NCI-H524 treated with DMSO at 0.1 percent for 48 hours (cell line): ENCODE measurements around the gene PHTF2.
A peak's percentile ranks its signal among the peaks of the same experiment; 100 is the strongest.

Experiments
- DNase-seq: peaks from one replicate; lab custom pipeline; 2025; lab: John Stamatoyannopoulos, UW

Gene PHTF2

DNA sequence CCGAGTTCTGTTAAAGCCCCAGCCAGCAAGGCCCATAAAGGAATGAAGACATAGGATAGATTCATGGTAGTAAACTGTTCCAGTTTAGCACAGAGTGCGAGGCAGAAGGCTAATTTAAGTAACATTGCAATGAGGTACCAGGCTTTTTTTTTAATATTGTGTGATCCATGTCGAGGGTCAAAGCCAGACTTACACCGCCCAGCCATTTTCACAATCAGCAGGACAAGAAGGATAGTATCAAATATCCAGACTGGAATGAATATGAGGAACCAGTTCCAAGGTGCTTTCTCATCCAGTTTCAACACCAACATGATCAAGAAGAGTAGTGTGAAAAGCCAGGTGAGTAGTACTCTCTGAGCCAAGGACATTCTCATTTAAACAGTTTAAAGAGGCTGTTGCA lies 4.6 kb upstream of the PHTF2 start:
- no peak for DNase-seq

DNA sequence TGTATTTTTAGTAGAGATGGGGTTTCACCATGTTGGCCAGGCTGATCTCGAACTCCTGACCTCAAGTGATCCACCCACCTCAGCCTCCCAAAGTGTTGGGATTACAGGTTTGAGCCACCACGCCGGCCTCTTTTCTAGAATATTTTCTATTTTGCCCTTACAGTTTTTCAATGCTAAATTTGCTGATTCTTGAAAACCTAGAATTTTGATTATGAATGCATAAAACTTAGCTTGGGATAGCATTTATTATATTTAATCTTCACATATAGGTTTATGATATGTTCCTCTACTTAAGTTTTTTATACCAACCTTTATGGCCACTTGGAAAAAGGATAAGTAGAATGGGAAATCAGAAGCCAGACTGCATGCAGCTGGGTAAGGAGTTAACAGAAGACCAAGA lies 2.5 kb upstream of the PHTF2 start:
- no peak for DNase-seq

DNA sequence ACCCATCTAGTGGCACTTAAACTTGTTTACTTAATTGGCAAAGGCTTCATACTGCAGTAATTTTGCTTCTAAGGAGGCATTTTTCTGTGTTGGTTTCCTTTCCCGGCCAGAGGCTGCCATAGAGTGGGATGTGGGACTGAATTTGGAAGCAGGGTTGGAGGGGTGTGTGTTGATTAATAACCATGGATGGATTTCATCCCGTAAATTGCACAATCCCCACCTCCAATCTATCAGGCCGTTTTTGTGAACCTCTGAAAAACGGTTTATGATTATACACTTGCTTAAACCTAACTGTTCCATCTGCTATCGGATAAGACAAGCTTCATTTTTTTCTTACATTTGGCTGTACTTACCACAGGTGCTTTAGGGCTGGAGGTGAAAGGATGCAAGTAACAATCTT lies 1.6 kb upstream of the PHTF2 start:
- DNase-seq = no peak

DNA sequence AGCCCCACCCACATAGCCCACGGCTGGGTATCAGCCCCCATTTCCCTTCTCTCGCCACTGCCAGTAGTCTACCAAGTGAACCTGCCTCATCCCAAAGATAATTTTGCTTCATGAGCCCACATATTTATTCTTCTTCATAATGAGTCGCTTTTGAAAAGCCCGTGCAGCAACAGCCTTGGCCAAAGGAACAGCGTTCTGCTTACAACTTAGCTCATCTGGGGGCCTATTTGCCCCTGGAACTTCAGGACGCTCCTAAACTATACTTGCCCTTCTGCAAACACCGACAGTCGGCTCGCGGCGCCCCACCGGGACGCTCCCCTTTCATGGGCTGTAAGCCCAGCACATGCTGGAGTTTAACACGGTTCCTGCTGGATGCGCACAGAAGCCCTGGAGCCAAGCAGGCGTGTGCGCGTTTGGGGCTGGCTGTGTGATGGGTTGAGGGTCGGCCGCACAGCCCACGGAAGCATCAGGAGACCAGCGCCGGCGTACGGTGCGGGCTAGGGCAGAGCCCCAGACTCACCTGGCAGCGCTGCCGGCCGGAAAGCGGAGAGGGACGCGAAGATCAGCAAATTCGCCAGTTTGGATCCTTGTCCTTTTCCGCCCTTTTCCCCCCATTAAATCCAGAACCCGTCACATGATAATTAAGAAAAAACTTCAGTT lies 709 bp upstream of the PHTF2 start:
- no peak for DNase-seq

DNA sequence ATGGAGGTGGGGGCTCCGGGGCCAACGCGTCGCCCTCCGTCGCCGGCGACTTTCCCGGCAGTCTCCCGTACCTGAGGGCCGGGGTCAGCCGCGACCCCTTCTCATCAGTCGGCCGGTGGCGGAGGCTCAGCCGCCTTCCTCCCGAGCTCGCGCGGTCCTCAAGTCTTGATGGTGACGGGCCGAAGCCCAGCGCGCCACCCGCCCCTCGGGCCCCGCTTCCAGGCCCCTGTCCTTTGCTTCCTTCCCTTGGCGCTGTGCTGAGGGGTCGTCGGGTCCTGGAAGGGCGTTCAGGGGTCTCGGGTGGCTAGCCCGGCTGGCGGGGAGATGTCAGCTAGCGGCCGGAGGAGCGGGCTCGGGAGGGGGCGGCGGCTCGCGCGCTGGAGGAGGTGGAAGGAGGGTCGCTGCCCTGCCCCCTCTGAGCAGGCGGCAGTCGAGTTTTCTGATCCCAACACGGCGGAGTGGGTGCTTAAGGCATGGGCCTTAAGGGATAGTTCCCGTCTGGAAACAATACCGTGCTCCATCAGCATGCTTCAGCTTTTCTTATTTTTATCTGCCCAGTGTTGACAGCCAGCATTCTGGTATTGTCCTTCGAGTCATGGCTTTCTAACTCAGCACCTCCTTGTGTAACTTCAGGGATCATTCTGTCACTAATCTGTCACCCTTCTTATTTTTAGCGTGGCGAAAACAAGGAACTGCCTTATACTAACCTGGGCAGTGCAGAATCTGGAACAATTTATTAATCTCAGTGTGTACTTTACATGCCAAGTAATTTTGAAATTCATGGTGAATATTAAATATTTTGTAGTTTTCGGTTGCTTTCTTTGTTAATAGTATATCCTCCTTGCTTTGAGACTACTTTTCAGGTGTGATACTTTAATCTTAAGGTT lies 748 bp downstream of the PHTF2 start:
- peak; percentile 1 for DNase-seq

DNA sequence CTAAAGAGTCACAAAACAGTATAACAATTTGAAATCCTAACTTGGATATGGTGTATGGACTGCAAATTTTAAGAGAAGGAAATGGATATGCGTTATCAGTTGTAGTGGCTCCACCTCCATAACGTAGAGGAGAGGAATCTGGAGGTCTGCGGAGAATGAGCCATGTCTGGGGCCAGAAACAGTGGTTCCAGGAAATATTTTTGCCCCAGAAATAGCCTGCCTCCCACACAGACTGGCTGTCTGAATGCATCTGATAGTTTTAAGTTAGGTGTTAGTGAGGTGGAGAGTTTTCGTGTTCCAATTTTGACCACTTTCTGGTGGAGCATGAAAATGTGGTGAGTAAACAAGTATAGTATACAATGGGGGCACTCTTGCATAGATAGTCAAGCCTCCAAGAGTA lies 1.6 kb downstream of the PHTF2 start:
- DNase-seq = no peak

DNA sequence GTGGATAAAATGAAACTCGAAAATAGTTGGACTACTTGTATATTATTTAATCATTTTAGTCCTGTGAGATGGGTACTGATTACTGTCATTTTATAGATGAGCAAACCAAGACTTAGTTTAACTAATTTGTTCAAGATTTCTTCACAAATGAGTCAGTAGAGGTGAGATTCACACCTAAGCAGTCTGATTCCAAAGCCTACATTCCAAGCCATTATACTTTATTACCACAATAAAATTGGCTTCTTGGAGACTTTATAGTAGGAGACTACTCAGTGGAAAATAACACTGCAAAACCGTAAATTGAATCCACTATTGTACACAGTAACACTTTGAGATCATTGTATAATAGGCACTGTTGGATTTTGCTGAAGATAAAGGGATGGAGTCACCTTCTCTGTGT lies 2.2 kb downstream of the PHTF2 start:
- no peak for DNase-seq

DNA sequence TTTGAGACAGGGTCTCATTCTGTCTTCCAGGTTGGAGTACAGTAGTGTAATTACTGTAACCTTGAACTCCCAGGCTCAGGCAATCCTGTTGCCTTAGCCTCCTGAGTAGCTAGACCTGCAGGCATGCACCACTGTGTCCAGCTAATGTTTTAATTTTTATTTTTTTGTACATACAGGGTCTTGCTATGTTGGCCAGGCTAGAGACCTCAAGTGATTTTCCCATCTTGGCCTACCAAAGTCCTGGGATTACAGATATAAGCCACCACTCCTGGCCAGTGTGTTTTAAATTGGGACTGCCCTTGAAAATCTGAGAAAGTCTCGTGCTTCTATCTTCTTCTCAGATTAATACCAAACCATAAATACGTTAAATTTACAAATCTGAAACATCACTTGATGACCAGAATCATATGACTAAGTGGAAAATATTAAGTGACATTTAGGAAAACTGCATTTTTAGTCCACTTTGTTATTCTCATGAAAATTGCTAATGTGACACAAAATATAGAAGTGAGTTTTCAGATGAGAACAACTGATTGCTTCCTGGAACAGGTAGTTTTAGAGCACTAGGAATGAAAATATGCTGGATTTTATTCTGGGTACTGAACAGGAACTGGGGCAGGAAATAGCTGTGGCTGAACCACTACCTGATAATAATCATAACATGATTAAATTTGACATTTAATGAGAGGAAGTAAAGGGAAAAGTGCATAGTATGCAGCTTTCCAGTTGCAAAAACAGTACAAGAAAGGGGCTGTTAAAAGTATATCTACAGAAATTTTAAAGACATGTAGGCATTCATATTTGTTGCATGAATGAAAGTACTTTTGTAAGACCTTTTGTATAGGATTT lies 4.2 kb downstream of the PHTF2 start:
- DNase-seq = no peak

DNA sequence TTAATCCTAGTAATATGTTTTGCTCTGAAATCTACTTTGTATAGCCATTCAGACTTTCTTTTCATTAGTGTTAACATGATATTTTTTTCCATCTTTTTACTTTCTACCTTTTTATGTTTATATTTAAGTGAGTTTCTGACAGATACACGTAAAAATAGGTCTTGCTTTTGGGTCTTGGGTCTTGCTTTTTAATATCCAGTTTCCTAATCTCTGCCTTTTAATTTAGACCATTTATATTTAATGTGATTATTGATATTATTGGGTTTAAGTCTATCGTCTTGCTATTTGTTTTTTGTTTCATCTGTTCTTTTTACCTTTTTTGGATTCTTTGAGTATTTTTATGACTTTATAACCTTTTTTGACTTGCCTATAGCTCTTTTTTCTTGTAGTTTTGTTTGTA lies 7.9 kb downstream of the PHTF2 start:
- no peak for DNase-seq

DNA sequence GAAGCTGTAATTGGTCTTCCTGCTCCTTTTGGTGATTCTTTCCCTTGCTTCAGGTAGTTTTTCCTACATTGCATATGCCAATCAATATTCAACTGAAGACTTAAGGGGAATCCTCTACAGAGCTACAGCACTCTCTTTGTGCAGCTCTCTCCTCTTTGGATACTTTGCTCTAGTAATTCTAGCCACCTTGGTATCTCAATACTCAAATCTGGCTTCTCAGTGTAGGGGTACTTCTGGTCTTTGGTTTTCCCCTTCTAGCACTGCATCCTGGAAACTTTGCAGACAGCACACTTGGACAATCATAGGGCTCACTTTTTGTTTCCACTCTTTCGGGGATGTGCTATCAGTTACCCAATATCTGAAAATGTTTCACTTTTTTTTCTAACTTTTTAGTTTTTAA lies 9.9 kb downstream of the PHTF2 start:
- DNase-seq = no peak

DNA sequence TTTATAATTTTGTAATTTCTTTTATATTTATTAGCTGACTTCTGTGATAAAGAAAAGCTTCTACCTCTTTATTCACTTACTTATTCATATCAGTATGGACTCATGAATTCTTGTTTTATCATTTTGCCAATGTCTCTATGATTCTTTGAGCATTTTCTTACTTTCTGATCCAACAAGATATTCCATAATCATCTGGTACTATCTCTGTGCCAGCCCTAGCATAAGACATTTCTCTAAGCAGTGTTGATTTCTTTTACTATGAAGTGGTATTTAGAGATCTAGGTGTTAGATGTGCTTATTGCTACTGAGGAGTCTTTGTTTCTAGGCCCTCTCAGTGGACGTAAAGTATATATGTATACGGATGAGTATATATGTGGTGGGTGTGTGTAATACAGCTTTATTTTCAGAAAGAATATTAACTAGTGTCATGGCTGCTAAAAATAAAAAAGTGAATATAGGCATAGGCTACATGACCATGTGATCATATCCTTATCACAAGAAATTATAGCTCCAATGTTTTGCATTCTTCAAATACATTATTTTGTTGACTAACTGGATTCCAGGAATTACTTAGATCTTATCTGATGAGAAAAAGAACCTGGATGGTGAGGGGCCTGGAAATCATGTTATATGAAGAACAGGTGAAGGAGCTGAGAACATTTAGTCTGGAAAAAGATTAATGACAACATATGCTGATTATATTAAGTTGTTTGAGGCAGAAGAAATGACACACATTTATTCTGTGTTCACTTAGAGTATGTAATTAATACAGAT lies 13.1 kb downstream of the PHTF2 start:
- DNase-seq = no peak

DNA sequence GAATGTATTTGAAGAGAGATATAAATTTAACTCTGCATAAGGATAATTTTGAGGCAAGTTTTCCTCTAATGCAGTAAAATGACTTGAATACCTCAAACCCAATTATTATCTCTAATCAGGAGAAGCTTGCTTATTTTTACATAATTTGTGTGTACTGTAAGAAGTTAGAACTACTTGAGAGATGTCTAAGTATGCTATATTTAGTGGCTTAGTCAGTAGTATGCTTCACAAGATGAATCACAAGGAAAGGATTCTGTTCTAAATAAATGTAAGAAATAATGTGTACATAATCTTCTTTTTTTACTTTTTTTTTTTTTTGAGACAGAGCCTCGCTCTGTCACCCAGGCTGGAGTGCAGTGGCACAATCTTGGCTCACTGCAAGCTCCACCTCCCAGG lies 13.7 kb downstream of the PHTF2 start:
- no peak for DNase-seq

DNA sequence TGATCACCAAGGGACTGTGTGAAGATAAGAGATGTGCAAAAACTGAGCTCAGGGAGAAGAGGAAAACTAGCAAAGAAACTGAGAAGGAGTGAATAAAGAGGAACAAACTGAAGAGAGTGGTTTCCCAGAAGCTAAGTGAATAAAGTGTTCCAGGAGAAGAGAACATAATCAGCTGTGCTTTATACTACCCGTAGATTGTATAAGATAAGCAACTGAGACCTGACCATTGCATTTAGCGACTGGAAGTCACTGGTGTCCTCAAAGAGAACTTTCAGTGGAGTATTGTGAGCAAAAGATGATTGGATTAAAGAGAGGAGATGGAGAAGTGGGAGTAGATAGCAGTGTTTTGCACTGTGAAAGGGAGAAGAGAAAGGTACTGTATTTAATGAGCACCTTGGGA lies 14.6 kb downstream of the PHTF2 start:
- no peak for DNase-seq

DNA sequence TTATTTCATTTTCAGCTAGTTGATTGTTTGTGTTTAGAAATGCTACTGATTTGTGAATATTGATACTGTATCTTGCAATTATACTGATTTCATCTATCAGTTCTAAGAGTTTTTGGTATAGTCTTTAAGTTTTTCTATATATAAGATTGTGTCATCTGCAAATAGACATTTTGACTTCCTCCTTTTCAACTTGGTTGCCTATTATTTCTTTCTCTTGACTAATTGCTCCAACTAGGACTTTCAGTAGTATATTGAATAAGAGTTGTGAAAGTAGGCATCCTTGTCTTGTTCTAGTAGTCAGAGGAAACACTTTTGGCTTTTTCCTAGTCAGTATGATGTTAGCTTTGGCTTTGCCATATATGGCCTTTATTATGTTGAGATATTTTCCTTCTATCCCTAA lies 20.4 kb downstream of the PHTF2 start:
- DNase-seq = no peak

DNA sequence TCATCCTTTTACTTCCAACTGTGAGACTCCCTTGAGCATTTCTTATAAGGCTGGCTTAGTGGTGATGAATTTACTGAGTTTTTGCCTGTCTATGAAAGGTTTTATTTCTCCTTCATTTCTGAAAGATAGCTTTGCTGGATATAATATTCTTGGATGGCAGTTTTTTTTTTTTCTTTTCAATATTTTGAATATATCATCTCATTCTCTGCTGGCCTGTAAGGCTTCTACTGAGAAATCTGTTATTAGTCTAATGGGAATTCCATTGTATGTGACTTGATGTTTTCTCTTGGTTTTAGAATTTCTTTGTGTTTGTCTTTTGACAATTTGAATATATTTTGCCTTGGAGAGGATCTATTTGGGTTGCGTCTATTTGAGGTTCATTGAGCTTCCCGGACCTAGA lies 22.4 kb downstream of the PHTF2 start:
- no peak for DNase-seq

DNA sequence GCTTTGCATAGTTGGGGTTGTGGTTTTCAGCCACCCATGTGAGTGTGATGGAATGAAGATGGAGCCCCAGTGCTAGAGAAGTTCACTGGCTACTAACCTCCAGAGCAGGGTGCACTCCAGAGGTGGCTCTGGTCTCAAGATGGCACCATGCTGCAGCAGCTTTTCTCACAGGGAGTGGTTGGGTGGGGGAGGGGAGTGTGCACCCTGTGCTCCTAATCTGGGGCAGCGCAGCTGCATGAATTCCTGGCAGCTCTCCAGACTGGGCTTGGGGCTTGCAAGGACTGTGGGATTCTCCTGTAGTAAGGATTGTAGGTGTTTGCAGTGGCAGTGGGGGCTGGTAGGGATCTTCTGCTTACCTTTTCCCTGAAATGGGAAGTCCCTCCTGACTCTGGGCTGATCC lies 23.7 kb downstream of the PHTF2 start:
- DNase-seq = no peak

DNA sequence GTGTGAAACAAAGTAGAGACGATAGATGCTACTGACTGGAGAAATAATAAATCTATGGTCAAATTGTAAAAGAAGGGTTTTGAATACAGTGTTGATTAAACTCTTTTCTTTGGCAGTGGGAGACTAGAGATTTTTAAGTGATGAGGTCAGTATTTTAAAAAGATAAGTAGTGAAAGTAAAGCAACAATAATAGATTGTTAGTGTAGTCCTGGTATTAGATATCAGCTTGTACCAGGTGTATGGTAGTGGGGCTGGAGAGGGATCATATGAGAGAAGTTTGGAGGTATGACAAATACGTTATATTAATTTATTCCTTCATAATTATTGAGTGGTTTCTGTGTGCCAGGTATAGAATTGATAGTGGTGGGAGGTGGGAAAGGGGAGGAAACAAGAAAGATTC lies 25.2 kb downstream of the PHTF2 start:
- no peak for DNase-seq

DNA sequence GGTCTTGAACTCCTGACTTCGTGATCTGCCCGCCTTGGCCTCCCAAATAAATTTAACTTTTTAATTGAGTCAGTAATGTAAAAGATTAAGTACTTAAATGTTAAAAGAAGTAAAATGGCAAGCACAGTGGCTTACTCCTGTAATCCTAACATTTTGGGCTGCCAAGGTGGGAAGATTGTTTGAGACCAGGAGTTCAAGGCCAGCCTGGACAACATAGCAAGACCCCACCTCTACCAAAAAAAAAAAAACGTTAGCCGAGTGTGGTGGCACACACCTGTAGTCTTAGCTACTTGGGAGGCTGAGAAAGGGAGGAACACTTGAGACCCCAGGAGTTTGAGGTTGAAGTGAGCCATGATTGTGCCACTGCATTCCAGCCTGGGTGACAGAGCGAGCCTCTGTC lies 26.1 kb downstream of the PHTF2 start:
- DNase-seq = no peak

DNA sequence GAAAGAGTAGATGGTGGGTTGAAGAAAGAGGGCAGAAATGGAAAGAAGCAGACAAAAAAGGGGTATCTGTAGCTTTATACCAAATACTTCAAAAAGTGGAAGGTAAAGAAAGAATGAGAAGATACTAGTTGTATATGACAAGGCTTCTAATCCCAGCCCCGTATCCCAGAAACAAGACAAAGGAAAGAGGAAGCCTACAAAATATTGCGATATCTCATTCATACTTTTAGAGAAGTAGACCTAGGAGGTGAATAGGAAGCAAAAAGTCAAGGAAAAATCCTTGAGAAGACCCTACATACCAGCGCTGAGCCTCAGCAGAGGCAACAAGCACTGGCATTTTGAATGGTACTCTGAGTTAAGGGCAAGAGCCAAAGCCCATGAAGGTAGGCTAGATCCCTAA lies 26.6 kb downstream of the PHTF2 start:
- no peak for DNase-seq

DNA sequence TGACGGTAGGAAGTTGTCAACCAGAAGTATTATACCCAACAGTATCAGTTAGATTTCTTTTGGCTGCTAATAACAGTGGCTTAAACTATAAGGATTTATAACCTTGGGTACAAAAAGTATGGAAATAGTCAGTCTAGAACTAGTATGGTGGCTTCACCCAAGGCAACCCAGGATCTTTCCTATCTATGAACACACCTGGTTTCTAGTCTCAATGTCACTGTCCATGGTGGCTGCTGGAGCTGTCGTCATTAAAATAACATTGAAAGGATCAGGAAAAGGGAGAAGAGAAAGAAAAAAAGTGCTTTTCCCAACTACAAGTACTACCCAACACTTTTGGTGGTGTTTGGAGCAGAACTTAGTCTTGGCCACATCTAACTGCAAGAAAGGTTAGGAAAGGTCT lies 27.7 kb downstream of the PHTF2 start:
- no peak for DNase-seq

DNA sequence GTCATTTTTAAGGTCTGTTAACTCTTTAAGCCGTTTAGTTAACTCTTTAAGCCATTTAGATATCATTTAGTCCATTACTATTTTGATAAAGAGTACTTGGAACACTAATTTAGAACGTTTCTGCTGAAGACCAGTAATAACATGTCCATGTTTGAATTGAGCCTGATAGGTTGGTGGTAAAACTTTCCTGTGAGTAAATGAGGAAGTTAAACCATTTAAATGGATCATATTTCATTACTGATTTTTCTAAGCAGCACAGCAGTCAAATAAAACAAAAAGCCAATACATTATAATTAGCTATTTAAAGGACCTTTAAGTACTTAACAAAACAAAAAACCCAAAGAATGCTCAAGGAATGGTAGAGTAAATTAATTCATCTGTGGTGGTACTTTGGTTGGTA lies 29.4 kb downstream of the PHTF2 start:
- no peak for DNase-seq
